ACC112 (cell line): Measurements from ENCODE around the gene LSAMP.

Experiments used
- H2AFZ ChIP-seq: fragments of 200-600 bp; sonication (generic); one replicate; pipeline ENCODE4 v1.6.0; 2017; ENCODE audit warnings: antibody characterized with exemption, low read length; ENCODE audit not compliant: unreplicated experiment
- H3K27ac ChIP-seq: fragments of 200-600 bp; sonication (generic); 2 replicates; pipeline ENCODE4 v1.5.1; 2014; ENCODE audit warnings: low read depth, mild to moderate bottlenecking, antibody characterized with exemption, low read length, moderate library complexity
- H3K27me3 ChIP-seq: fragments of 200-600 bp; sonication (generic); 2 replicates; pipeline ENCODE4 v1.6.1; 2014; ENCODE audit warnings: mild to moderate bottlenecking, antibody characterized with exemption, low read length, moderate library complexity, mixed read lengths; ENCODE audit not compliant: insufficient read depth
- H3K36me3 ChIP-seq: fragments of 200-600 bp; sonication (generic); 2 replicates; pipeline ENCODE4 v1.6.1; 2016; ENCODE audit warnings: mild to moderate bottlenecking, antibody characterized with exemption, low read length, moderate library complexity, mixed read lengths; ENCODE audit not compliant: insufficient read depth
- H3K4me1 ChIP-seq: fragments of 200-600 bp; sonication (generic); one replicate; pipeline ENCODE4 v1.6.1; 2016; ENCODE audit warnings: low read length, mixed read lengths; ENCODE audit not compliant: insufficient read depth, unreplicated experiment, control insufficient read depth
- H3K4me3 ChIP-seq: fragments of 200-600 bp; sonication (generic); 2 replicates; pipeline ENCODE4 v1.5.1; 2014; ENCODE audit warnings: mild to moderate bottlenecking, low read depth, low read length
- H3K79me2 ChIP-seq: fragments of 200-600 bp; sonication (generic); one replicate; pipeline ENCODE4 v1.6.0; 2016; ENCODE audit warnings: low read length; ENCODE audit not compliant: control insufficient read depth, unreplicated experiment, insufficient read depth

The LSAMP gene

DNA sequence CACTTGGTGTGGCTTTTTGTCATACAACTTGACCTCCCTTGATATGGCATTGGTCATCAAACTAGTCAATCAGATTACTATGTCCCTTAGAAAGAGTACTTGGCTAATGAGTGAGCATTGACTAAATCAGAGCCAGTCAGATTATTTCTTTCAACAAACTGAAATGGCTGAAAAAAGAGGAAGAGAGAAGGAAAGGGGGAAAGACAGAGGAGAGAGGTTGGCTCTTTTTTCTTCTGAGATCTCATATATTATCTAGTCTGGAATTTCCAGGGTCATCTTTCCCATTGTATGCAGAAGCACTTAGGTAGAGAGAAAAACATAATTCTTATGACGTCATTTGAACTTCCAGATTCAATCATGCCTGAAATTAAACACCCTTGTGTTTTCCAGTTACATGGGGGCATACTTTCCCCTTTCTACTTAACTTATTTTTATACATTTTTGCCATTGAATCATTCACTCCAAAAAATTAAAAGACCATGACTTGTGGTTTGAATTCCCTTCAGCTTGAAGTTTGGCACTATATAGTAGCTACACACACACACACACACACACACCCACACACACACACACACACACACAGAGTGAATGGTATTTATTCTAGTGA, 387.8 kb downstream of the LSAMP start:
- Histone ChIP-seq H2AFZ (no peak overlapping the region), H3K79me2 (no peaks in the 10 kb centered on the region), H3K27me3 (no peaks in the 10 kb centered on the region), H3K36me3 (no peaks in the 10 kb centered on the region), H3K4me1 (peaks cover 11% of the 10 kb centered on the region), H3K4me3 (no peak overlapping the region), H3K27ac (no peak overlapping the region)

- no peak overlapping the region for H3K27ac ChIP-seq
- no peaks in the 10 kb centered on the region for H3K36me3 ChIP-seq
- H3K4me1 ChIP-seq: peaks cover 11% of the 10 kb centered on the region
- H2AFZ ChIP-seq: no peak overlapping the region
- H3K79me2 ChIP-seq: no peaks in the 10 kb centered on the region
- H3K27me3 ChIP-seq: no peaks in the 10 kb centered on the region
- H3K4me3 ChIP-seq: no peak overlapping the region
Observed at GRCh38 chr3:116056280-116056679, 389.0 kb downstream of the LSAMP start.

- Histone ChIP-seq H2AFZ (no peak overlapping the region), H3K36me3 (no peaks in the 10 kb centered on the region), H3K79me2 (no peaks in the 10 kb centered on the region), H3K4me1 (no peaks in the 10 kb centered on the region), H3K27ac (no peak overlapping the region), H3K27me3 (no peaks in the 10 kb centered on the region), H3K4me3 (no peak overlapping the region)
Observed at GRCh38 chr3:116053017-116053416, 392.3 kb downstream of the LSAMP start.

- Histone ChIP-seq H3K79me2 (no peaks in the 10 kb centered on the region), H3K4me3 (no peak overlapping the region), H3K27me3 (no peaks in the 10 kb centered on the region), H3K27ac (no peak overlapping the region), H3K36me3 (no peaks in the 10 kb centered on the region), H2AFZ (no peak overlapping the region), H3K4me1 (no peaks in the 10 kb centered on the region)
Observed at GRCh38 chr3:116052602-116053001, 392.7 kb downstream of the LSAMP start.

DNA sequence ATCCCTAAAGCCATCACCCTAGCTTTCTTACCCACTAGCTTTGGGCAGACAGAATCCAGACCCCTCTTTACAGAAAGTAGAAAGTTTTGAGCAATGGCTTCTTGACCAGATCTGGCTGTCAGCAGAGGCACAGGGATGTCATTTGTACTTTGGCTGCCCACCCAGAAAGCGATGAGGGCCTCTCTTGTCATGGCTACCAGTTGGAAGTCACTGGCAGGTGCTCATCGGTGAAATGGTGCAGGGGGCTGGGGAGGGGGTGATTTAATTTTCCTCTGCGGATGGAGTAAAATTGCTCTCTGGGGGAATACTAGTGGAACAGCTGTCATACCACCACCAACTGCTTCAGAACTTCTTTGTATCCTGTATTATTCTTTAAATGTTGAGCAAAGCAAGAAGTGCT, 393.7 kb downstream of the LSAMP start:
- H3K4me1 ChIP-seq: no peaks in the 10 kb centered on the region
- no peak overlapping the region for H2AFZ ChIP-seq
- H3K79me2 ChIP-seq: no peaks in the 10 kb centered on the region
- no peaks in the 10 kb centered on the region for H3K36me3 ChIP-seq
- no peaks in the 10 kb centered on the region for H3K27me3 ChIP-seq
- H3K27ac ChIP-seq: no peak overlapping the region
- no peak overlapping the region for H3K4me3 ChIP-seq

DNA sequence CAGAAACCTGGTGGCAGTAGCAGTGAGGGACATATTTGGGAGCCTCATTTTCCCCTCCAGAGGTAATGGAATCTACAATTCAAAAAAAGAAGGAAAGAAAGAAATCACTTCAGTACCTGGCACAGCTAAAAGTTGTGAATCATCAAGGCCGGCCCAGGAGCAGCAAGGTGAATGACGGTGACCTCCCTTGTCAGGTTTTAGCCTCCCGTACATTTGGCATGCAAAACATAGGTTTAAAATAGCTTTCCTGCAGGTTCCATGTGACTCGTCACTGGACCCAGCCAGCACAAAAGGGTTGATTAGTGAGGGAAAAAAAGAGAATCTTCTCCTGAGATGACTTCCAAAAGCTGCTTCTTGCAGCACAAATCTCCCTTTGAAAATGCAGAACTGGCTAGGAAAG, 394.2 kb downstream of the LSAMP start:
- Histone ChIP-seq H3K27ac (no peak overlapping the region), H3K36me3 (no peaks in the 10 kb centered on the region), H2AFZ (no peak overlapping the region), H3K4me3 (no peak overlapping the region), H3K79me2 (no peaks in the 10 kb centered on the region), H3K27me3 (no peaks in the 10 kb centered on the region), H3K4me1 (no peaks in the 10 kb centered on the region)

GRCh38 chr3:116050311-116050915, 394.9 kb downstream of the LSAMP start:
- Histone ChIP-seq H2AFZ (no peak overlapping the region), H3K27ac (no peak overlapping the region), H3K4me1 (no peaks in the 10 kb centered on the region), H3K27me3 (no peaks in the 10 kb centered on the region), H3K36me3 (no peaks in the 10 kb centered on the region), H3K79me2 (no peaks in the 10 kb centered on the region), H3K4me3 (no peak overlapping the region)

DNA sequence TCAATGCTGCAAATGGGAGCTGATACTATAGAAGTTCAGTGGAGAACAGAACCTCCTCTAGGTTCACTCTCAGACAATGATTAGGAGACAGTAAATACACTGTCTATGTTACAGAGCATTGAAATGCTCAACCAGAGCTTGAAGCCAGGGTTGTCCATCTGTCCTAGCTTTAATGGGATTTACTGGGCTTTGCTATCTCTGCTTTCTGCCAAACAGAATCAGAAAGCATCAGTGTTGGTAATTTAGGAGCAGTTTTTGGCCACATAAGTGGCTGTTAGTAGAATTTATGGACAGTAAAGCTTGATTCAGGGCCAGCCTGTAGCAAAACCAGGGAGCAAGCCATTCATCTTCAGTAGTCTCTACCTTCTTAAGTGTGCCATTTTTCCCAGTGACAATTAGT, 396.3 kb downstream of the LSAMP start:
- Histone ChIP-seq H2AFZ (no peak overlapping the region), H3K4me1 (no peaks in the 10 kb centered on the region), H3K27me3 (no peaks in the 10 kb centered on the region), H3K36me3 (no peaks in the 10 kb centered on the region), H3K79me2 (no peaks in the 10 kb centered on the region), H3K4me3 (no peak overlapping the region), H3K27ac (no peak overlapping the region)

DNA sequence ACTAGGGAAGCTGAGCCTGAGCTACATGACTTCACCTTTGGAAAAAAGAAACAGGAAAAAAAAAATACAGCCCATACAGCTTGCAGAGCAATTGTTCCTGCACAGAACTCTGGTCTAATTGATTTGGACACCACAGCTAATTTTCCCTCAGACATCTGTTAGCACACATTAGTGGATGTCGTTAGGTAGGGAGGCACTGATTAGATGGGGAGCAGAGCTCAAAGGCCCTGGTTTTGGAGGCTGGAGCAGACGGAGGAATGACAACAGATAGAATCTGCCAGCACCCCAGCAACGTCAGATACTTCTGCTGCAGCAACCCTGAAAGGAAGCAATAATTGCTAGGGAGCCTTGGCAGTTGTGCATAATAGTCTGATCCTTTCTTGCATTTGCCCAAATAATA, 398.9 kb downstream of the LSAMP start:
- Histone ChIP-seq H3K27ac (no peak overlapping the region), H3K4me3 (no peak overlapping the region), H3K79me2 (no peaks in the 10 kb centered on the region), H3K27me3 (no peaks in the 10 kb centered on the region), H3K36me3 (no peaks in the 10 kb centered on the region), H2AFZ (no peak overlapping the region), H3K4me1 (no peaks in the 10 kb centered on the region)

DNA sequence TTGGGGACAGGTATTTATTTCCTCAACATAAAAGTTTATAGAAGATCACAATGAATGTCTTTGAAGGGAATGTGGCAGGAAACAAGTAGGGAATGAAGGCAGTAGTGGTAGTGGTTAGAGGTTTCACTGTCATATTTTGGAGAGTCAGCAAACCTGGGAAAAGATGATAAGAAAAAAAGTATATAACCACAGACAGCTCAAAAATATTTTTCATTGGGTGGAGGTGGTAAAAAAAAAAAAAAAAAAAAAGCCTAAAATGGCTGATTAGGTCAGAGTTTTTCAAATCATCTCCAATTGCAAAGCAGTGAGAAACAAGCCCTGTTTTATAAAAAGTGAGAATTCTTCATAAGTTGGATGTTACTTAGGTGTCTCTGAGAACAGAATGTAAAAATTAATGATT, 400.0 kb downstream of the LSAMP start:
- no peak overlapping the region for H3K27ac ChIP-seq
- H2AFZ ChIP-seq: no peak overlapping the region
- no peaks in the 10 kb centered on the region for H3K27me3 ChIP-seq
- no peaks in the 10 kb centered on the region for H3K79me2 ChIP-seq
- no peak overlapping the region for H3K4me3 ChIP-seq
- H3K4me1 ChIP-seq: no peaks in the 10 kb centered on the region
- no peaks in the 10 kb centered on the region for H3K36me3 ChIP-seq

GRCh38 chr3:116040152-116040551, 405.1 kb downstream of the LSAMP start:
- no peak overlapping the region for H3K27ac ChIP-seq
- no peaks in the 10 kb centered on the region for H3K36me3 ChIP-seq
- no peak overlapping the region for H3K4me3 ChIP-seq
- no peaks in the 10 kb centered on the region for H3K27me3 ChIP-seq
- no peak overlapping the region for H2AFZ ChIP-seq
- no peaks in the 10 kb centered on the region for H3K79me2 ChIP-seq
- peaks cover 3% of the 10 kb centered on the region for H3K4me1 ChIP-seq
